ENCODE results near the gene TBC1D16.

GRCh38 chr17:79927136-79927661, 108.5 kb downstream of the TBC1D16 start:
- no peak for TF ChIP-seq PAX5 (IDR thresholded peaks at IDR 0.05; ENCODE audit: insufficient read depth, low read length, severe bottlenecking)
- no peak for TF ChIP-seq POLR2AphosphoS5 (IDR thresholded peaks at IDR 0.05; ENCODE audit: low read depth, low read length)

Measured in GM12891 (cell line).